IMR-90 (cell line): ENCODE results near the gene PLCG2. TPM values are rescaled to one million over a fixed set of nuclear protein-coding genes. Genes with fewer than 3 reads are reported as not detected.

Source experiments
- ATAC-seq: fragments of 200-7000 bp; cut with Tn5 transposase; 2 replicates; pipeline ENCODE4 v1.9.1; 2020; ENCODE audit warnings: low read depth, mild to moderate bottlenecking, moderate library complexity
- BruUV-seq: library from RNA; stranded (reverse); fragments of 400-500 nt; replicated peaks from 2 replicates; lab custom pipeline; 2021; lab: Mats Ljungman, UMichigan
- CTCF ChIA-PET: fragments of 300-600 bp; formaldehyde crosslinking; extraction: SDS; loops from one replicate; lab custom pipeline; 2021; ENCODE audit warnings: antibody characterized with exemption; lab: Yijun Ruan, JAX
- POLR2A ChIA-PET: fragments of 300-600 bp; sonication (Branson Sonifier 250); formaldehyde crosslinking; loops from one replicate; lab custom pipeline; 2022; ENCODE audit warnings: antibody characterized with exemption; ENCODE audit not compliant: unreplicated experiment; lab: Charles Lee
- DNase-seq: peaks from one replicate; pipeline ENCODE4 v3.0.0; 2013
- H2AFZ ChIP-seq: replicated peaks from 2 replicates; pipeline ENCODE3; 2013; ENCODE audit warnings: low read length, mild to moderate bottlenecking; ENCODE audit not compliant: poor library complexity
- H2AK5ac ChIP-seq: 2 replicates; pipeline ENCODE4 v1.6.1; 2013; ENCODE audit warnings: low read depth, low read length, inconsistent platforms
- H2AK9ac ChIP-seq: replicated peaks from 2 replicates; pipeline ENCODE3; 2013; ENCODE audit warnings: mild to moderate bottlenecking, low read depth, low read length, moderate library complexity; ENCODE audit not compliant: poor library complexity
- H2BK120ac ChIP-seq: 2 replicates; pipeline ENCODE4 v1.6.1; 2013; ENCODE audit warnings: low read depth, low read length, inconsistent platforms
- H2BK15ac ChIP-seq: 3 replicates; pipeline ENCODE4 v1.6.1; 2013; ENCODE audit warnings: low read depth, low read length, inconsistent platforms
- H2BK20ac ChIP-seq: 2 replicates; pipeline ENCODE4 v1.6.1; 2013; ENCODE audit warnings: low read depth, mild to moderate bottlenecking, inconsistent platforms, low read length, moderate library complexity
- H2BK5ac ChIP-seq: 2 replicates; pipeline ENCODE4 v1.6.1; 2013; ENCODE audit warnings: mild to moderate bottlenecking, low read depth, low read length, inconsistent platforms; ENCODE audit not compliant: poor library complexity, severe bottlenecking
- H3K14ac ChIP-seq: replicated peaks from 2 replicates; pipeline ENCODE4 v1.6.1; 2013; ENCODE audit warnings: low read depth, low read length, inconsistent platforms
- H3K18ac ChIP-seq: 2 replicates; pipeline ENCODE4 v1.6.1; 2013; ENCODE audit warnings: low read depth, low read length, control low read depth
- H3K23ac ChIP-seq: 2 replicates; pipeline ENCODE4 v1.6.1; 2013; ENCODE audit warnings: low read depth, low read length, inconsistent platforms
- H3K27ac ChIP-seq: 2 replicates; pipeline ENCODE4 v1.5.1; 2013; ENCODE audit warnings: mild to moderate bottlenecking, control low read depth, low read length; ENCODE audit not compliant: insufficient read depth
- H3K27me3 ChIP-seq: 2 replicates; pipeline ENCODE4 v1.6.1; 2013; ENCODE audit warnings: low read length; ENCODE audit not compliant: control insufficient read depth, insufficient read depth
- H3K36me3 ChIP-seq: 2 replicates; pipeline ENCODE4 v1.6.1; 2013; ENCODE audit warnings: low read length, mixed read lengths; ENCODE audit not compliant: control insufficient read depth, insufficient read depth
- H3K4ac ChIP-seq: 2 replicates; pipeline ENCODE4 v1.6.1; 2013; ENCODE audit warnings: low read depth, low read length, inconsistent platforms
- H3K4me1 ChIP-seq: 2 replicates; pipeline ENCODE4 v1.6.1; 2013; ENCODE audit warnings: low read length, mixed read lengths; ENCODE audit not compliant: control insufficient read depth, insufficient read depth
- H3K4me2 ChIP-seq: 2 replicates; pipeline ENCODE4 v1.6.1; 2013; ENCODE audit warnings: low read depth, mild to moderate bottlenecking, control low read depth, low read length, moderate library complexity
- H3K4me3 ChIP-seq: 2 replicates; pipeline ENCODE4 v1.5.1; 2013; ENCODE audit warnings: low read depth, mild to moderate bottlenecking, control low read depth, low read length, moderate library complexity; ENCODE audit not compliant: insufficient read depth
- H3K56ac ChIP-seq: 2 replicates; pipeline ENCODE4 v1.6.1; 2013; ENCODE audit warnings: low read length, inconsistent platforms; ENCODE audit not compliant: insufficient read depth; ENCODE audit errors: extremely low read depth
- H3K79me1 ChIP-seq, 2 experiments: 2 replicates each; pipeline ENCODE4 v1.6.1; 2013; ENCODE audit warnings: low read length in 2 of 2, inconsistent platforms in 1 of 2, low read depth in 1 of 2
- H3K9ac ChIP-seq: 2 replicates; pipeline ENCODE4 v1.6.1; 2013; ENCODE audit warnings: low read depth, low read length, control low read depth
- H3K9me1 ChIP-seq: 2 replicates; pipeline ENCODE4 v1.6.1; 2013; ENCODE audit warnings: low read length, inconsistent platforms; ENCODE audit not compliant: insufficient read depth
- H3K9me3 ChIP-seq: 2 replicates; pipeline ENCODE4 v1.6.1; 2013; ENCODE audit warnings: low read length; ENCODE audit not compliant: control insufficient read depth, insufficient read depth
- H4K20me1 ChIP-seq: 2 replicates; pipeline ENCODE4 v1.6.1; 2013; ENCODE audit warnings: low read length, inconsistent platforms; ENCODE audit not compliant: insufficient read depth
- H4K5ac ChIP-seq: 2 replicates; pipeline ENCODE4 v1.6.1; 2013; ENCODE audit warnings: mild to moderate bottlenecking, low read depth, low read length, control low read depth
- H4K8ac ChIP-seq, 2 experiments: 2 replicates each; pipeline ENCODE4 v1.6.1; 2013; ENCODE audit warnings: low read depth in 2 of 2, low read length in 2 of 2, control low read depth in 1 of 2, inconsistent platforms in 1 of 2
- H4K91ac ChIP-seq: 2 replicates; pipeline ENCODE4 v1.6.1; 2013; ENCODE audit warnings: low read depth, low read length, inconsistent platforms; ENCODE audit not compliant: insufficient read depth
- BHLHE40 ChIP-seq: fragments of 150-350 bp; IDR thresholded peaks from 2 replicates; pipeline ENCODE4 v1.6.1; 2016; ENCODE audit warnings: mild to moderate bottlenecking, low read depth, low read length
- CHD1 ChIP-seq: IDR thresholded peaks from 2 replicates; pipeline ENCODE4 v1.6.1; 2012; ENCODE audit warnings: low read depth, low read length, improper control_type of control experiment
- MAFK ChIP-seq: IDR thresholded peaks from 2 replicates; pipeline ENCODE4 v1.6.1; 2012; ENCODE audit warnings: low read depth, low read length, improper control_type of control experiment
- MAZ ChIP-seq: IDR thresholded peaks from 2 replicates; pipeline ENCODE4 v1.6.1; 2012; ENCODE audit warnings: low read depth, mild to moderate bottlenecking, low read length, improper control_type of control experiment, moderate library complexity, borderline replicate concordance
- MXI1 ChIP-seq: IDR thresholded peaks from 2 replicates; pipeline ENCODE4 v1.6.1; 2012; ENCODE audit warnings: low read depth, mild to moderate bottlenecking, low read length, moderate library complexity, borderline replicate concordance
- RAD21 ChIP-seq: IDR thresholded peaks from 2 replicates; pipeline ENCODE4 v1.6.1; 2012; ENCODE audit warnings: low read length, improper control_type of control experiment
- RCOR1 ChIP-seq: IDR thresholded peaks from 2 replicates; pipeline ENCODE4 v1.6.1; 2012; ENCODE audit warnings: mild to moderate bottlenecking, low read length, improper control_type of control experiment; ENCODE audit not compliant: insufficient replicate concordance
- RFX5 ChIP-seq: IDR thresholded peaks from 2 replicates; pipeline ENCODE4 v1.8.0; 2012; ENCODE audit warnings: low read depth, mild to moderate bottlenecking, low read length, moderate library complexity
- WGBS, 2 experiments: methylation state at CpG; one replicate each; pipeline versions ENCODE4 v1.1.5 to v1.1.7; 2013; ENCODE audit warnings: missing lambda C conversion rate in 2 of 2; ENCODE audit not compliant: insufficient read length in 1 of 2; ENCODE audit errors: extremely low coverage in 2 of 2; 5-methylcytosine and 5-hydroxymethylcytosine counted together
- dilution Hi-C: fragments of 300-500 bp; cut with HindIII; formaldehyde crosslinking; loops from one replicate; pipeline ENCODE4 v1.14.3; 2018; ENCODE audit warnings: low sequenced_read_pairs; ENCODE audit not compliant: unreplicated experiment
- in situ Hi-C: fragments of 300-500 bp; cut with MboI; formaldehyde crosslinking; loops from 3 replicates; pipeline ENCODE4 v1.14.3; 2019; ENCODE audit warnings: low sequenced_read_pairs, inconsistent platforms, mixed read lengths
- intact Hi-C: fragments of 100-400 bp; cut with micrococcal nuclease; formaldehyde crosslinking; loops from 2 replicates; pipeline ENCODE4 v1.10.0; 2022
- polyA plus RNA-seq, 3 experiments: library from polyadenylated mRNA; depleted of rRNA; stranded (reverse); fragments of >200 nt; gene quantifications; 2 replicates each; pipeline ENCODE4 v1.2.3, GENCODE V29; 2012; ENCODE audit warnings: low replicate concordance in 1 of 3
- total RNA-seq: library from RNA; depleted of rRNA; stranded (reverse); fragments of >200 nt; gene quantifications from 2 replicates; pipeline ENCODE4 v1.2.3, GENCODE V29; 2012
- TF ChIP-seq, protein P1 (sequence below): conservative IDR thresholded peaks from 2 replicates; pipeline ENCODE4 v1.5.1; 2012; ENCODE audit warnings: mild to moderate bottlenecking, low read depth, low read length, improper control_type of control experiment

The PLCG2 gene
- total and polyA plus RNA-seq, 2 of the 4 experiments (the other 2 are of a cell fraction): 0.14 to 0.18 TPM

DNA sequence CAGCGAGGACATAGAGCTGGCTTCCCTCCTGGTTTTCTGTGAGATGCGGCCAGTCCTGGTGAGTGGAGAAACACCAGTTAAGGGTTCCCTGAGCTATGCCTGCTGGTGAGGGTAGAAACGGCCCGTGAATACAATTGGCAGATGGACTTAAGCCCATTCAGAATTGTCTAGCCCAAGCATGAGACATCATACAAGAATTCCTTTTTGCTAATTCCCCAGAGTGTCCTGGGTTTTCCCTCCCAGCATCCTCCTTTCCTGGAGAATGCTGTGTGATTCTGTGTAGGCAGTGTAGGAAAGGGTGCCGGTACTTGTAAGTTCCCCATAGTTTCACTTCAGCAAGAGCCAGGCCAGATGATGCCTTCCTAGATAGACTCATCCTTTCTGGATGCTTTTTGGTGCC is 167.1 kb downstream of the PLCG2 start:
- H3K4me3 ChIP-seq: no peak overlapping the region
- H3K9ac ChIP-seq: no peak overlapping the region
- no peak for ATAC-seq
- H2AK5ac ChIP-seq: no peak overlapping the region
- TF ChIP-seq, protein P1, sequence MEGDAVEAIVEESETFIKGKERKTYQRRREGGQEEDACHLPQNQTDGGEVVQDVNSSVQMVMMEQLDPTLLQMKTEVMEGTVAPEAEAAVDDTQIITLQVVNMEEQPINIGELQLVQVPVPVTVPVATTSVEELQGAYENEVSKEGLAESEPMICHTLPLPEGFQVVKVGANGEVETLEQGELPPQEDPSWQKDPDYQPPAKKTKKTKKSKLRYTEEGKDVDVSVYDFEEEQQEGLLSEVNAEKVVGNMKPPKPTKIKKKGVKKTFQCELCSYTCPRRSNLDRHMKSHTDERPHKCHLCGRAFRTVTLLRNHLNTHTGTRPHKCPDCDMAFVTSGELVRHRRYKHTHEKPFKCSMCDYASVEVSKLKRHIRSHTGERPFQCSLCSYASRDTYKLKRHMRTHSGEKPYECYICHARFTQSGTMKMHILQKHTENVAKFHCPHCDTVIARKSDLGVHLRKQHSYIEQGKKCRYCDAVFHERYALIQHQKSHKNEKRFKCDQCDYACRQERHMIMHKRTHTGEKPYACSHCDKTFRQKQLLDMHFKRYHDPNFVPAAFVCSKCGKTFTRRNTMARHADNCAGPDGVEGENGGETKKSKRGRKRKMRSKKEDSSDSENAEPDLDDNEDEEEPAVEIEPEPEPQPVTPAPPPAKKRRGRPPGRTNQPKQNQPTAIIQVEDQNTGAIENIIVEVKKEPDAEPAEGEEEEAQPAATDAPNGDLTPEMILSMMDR: no peak
- no peak for TF ChIP-seq MAZ
- no peak for TF ChIP-seq RAD21
- TF ChIP-seq CHD1: no peak
- no peak for TF ChIP-seq MAFK
- no peak for TF ChIP-seq RFX5
- TF ChIP-seq MXI1: no peak
- TF ChIP-seq RCOR1: no peak
- TF ChIP-seq BHLHE40: no peak
- ChIA-PET CTCF (interaction anchor here (0.8 kb wide), 1 partner anchor 441 kb away, joined by 3 read pairs; no protein-coding TSS in a partner anchor), POLR2A (no interaction called here)
- no peak overlapping the region for H4K91ac ChIP-seq
- no peaks in the 10 kb centered on the region for H3K36me3 ChIP-seq
- no peak overlapping the region for H3K4ac ChIP-seq
- no peak overlapping the region for H3K27ac ChIP-seq
- BruUV-seq: no TSS peak
- intact Hi-C loops (no loop called here), dilution Hi-C loops (no loop called here), in situ Hi-C loops (no loop called here)
- peaks cover 3% of the 10 kb centered on the region; the same call in 1 of the 2 replicates for H3K9me3 ChIP-seq
- 83% methylated on average over 1 of the region's 5 CpGs; no CpG with 5 or more reads in 1 of the 2 experiments for WGBS, 2 experiments
- DNase-seq: no peak
- no peaks in the 10 kb centered on the region for H3K79me1 ChIP-seq
- H3K27me3 ChIP-seq: peaks cover 2% of the 10 kb centered on the region
- H2AFZ ChIP-seq: peak overlapping the region; percentile 5
- H2BK15ac ChIP-seq: no peak overlapping the region
- H3K23ac ChIP-seq: no peak overlapping the region
- H3K18ac ChIP-seq: no peak overlapping the region
- H3K9me1 ChIP-seq: no peaks in the 10 kb centered on the region
- no peak overlapping the region for H3K4me2 ChIP-seq
- no peaks in the 10 kb centered on the region for H4K20me1 ChIP-seq
- no peak overlapping the region for H3K56ac ChIP-seq
- H4K5ac ChIP-seq: no peak overlapping the region
- H2BK20ac ChIP-seq: no peak overlapping the region
- H2AK9ac ChIP-seq: no peak overlapping the region
- H3K14ac ChIP-seq: no peak overlapping the region
- peak overlapping the region; percentile 41 for H2BK5ac ChIP-seq
- H2BK120ac ChIP-seq: no peak overlapping the region
- H3K4me1 ChIP-seq: peaks cover under 1% of the 10 kb centered on the region; the same call in 1 of the 2 replicates
- H4K8ac ChIP-seq: no peak overlapping the region
